HG03432 (cell line): ENCODE data around the gene C20orf204.

ENCODE experiments used
- ATAC-seq: cut with Tn5 transposase; IDR thresholded peaks from one replicate; pipeline ENCODE4 v1.9.1; 2021; ENCODE audit warnings: mild to moderate bottlenecking, moderate library complexity; ENCODE audit not compliant: unreplicated experiment

The C20orf204 gene

DNA sequence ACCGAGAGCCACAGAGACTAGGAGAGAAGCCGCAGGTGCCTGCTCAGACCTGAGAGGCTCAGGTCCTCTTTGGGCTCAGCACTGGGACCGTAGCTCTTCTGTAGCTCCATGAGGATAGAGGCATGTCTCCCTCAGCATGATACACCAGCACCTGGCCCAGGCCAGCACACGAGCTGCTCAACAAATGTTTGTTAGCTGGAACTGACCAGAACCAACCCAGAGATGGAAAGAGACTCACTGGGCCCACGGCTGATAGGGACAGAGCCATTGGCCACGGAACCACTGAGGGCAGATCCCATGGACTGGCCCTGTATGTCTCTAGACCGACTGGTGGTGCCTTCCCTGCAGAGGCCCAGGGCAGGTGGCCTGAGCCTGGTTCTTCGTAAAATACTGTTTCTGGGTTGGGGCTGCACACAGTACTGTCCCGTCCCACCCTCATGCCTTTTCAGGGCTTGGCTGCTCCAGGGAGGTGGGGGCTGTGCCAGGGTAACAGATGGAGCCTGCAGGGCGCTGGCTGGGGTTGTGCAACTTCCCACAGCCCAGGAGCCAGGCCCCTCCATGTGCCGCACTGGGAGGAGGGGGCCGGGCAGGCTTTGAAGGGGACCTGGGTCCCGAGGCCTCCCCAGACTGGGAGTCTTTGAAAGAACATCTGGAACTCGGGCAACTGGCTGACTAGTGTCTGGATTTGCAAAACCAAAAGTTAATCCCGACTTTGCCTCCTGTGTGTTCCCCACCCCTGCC lies 5.2 kb downstream of the C20orf204 start:
- no peak for ATAC-seq

GRCh38 chr20:64041781-64042053 lies 5.7 kb downstream of the C20orf204 start:
- ATAC-seq, result no peak

DNA sequence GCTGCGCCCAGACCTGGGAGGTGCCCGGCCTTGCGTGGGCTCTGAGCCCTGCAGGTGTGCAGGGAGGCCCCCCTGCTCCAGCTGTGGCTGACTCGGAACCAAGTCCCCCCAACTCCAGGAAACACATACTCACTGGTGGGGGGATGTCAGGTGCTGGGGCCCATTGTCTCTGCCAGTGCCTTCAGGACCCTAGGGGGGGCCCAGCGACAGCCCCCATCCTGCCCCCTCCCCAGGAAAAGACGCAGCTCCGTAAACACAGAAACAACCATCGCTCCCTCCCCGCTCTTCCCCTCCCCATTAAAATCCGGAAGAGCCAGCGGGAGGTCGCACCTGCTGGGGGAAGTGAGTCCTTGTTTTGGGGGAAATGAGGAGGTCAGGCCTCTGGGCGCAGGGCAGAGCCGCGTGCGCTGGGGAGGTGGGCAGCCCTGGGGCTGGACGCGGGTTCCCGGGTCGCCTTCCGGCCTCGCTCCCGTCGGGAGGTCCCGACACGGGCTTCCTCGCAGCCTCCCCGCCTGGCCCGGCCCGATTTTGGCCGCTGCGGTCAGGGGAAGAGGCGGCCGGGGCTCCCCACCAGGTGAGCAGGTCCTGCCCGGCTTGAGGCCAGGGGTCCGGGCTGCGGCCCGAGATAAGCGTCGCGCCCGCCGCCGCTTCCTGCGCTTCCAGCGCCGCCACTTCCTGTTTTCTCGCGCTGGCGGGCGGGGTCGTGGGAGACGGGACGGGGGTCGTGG lies 6.2 kb downstream of the C20orf204 start:
- no peak for ATAC-seq

DNA sequence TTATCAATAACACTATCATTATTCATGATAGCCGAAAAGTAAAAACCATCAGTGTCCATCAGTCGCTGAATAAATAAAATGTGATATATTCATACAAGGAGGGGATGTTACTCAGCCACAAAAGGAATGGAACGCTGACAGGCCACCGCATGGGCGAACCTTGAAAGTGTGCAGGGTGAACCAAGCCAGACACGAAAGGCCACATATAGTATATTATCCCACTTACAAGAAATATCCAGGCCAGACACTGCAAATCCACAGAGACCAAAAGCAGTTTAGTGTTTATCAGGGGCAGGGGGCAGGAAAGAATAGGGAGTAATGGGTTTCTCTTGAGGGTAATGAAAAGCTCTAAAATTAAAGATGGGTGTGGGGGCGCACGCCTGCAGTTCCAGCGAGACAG lies 7.8 kb downstream of the C20orf204 start:
- ATAC-seq, result no peak

- ATAC-seq, result no peak
Observed at GRCh38 chr20:64044484-64045247, 8.7 kb downstream of the C20orf204 start.

DNA sequence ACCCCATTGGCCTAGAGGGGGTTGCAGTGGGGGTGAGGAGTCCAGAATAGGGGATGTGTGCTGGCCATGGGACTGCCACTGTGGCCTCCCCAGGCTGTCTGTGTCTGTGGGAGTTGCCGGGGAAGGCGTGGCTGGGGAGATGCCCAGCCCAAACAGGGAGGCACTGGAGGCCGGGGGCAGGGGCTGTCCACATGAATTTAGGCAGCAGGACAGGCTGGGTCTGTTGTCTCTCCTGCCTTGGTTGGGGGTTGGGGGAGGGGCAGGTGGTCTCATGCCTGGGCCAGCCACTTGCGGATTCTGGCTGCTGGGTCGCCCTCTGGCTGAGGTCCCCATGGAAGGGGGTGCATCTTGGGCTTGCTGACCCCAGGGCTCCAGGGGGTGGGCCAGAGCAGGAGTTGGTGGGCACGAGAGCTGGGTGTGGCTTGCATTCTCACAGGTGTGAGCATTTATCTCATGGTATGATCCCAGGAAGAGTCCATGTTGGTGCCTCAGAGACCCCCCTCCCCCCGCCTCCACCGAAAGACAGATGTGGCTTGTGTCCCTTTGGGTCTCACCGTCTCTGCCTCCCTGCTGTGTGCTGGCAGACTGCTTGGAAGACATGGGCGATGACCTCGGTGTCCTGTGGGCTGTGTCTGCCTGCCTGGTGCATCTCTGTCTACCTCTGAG lies 9.5 kb downstream of the C20orf204 start:
- no peak for ATAC-seq

DNA sequence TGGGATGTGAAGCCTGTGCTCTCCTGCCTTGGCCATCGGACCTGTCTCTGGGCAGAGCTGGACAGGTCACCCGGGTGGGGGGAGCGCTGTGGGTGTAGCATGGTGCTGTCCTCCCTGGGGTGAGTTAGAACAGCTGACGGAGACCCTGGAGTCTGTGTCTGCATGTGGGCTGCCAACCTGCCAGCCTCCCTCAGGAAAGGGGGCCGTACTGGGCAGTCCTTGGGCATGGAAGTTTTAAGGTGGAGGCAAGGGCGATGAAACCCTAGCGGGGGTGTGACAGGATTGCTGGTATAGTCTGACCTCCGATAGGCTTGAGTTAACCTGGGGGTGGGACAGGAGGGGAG lies 11.0 kb downstream of the C20orf204 start:
- ATAC-seq, result no peak

DNA sequence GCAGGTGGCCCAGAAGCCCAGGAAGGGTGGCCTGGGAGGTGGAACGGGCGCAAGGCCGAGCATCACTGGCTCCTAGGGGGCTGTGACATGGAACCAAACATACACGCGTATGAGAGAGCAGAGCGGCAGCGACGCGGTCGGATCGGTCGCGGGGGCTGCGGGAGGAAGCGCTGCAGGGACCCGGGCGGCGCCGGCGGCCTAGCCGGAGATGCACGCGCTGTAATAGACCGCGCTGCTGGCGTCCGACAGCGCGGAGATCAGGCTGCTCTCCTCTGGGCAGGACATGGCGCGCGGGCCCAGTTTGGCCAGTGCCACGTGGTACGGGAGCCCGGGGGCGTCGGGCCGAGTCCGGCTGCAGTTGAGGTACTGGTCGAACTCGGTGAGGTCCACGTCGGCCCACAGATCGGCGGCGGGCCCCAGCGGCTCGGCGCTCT lies 12.0 kb downstream of the C20orf204 start:
- no peak for ATAC-seq

GRCh38 chr20:64048402-64049044 lies 12.5 kb downstream of the C20orf204 start:
- no peak for ATAC-seq

- ATAC-seq, result no peak
Observed at GRCh38 chr20:64049060-64049877, 13.3 kb downstream of the C20orf204 start, which contains the start of gene SOX18. Gene SOX18, minus strand, starts transcription at chr20:64049639. Its CDS starts 123 bp downstream, at chr20:64049516.

DNA sequence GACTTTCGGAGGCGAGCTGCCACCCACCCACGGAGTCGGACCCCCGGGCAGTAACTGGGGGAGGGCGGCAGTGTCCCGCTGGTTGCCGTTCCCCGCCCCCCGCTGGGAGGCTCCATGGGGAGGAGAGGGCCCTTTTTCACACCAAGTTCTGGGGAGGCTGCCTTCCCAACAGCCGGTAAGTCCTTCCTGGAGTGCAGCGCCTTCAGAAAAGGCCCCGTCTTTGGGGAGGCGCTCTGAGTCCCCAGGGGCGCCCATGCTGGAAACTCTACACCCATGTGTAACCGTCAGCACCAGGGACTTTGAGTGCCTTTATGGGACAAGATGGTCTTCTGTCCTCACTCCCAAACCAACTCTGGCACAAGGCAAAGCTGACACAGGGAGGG lies 13.9 kb downstream of the C20orf204 start:
- ATAC-seq, result no peak

- no peak for ATAC-seq
Observed at GRCh38 chr20:64050261-64051032, 14.5 kb downstream of the C20orf204 start.

DNA sequence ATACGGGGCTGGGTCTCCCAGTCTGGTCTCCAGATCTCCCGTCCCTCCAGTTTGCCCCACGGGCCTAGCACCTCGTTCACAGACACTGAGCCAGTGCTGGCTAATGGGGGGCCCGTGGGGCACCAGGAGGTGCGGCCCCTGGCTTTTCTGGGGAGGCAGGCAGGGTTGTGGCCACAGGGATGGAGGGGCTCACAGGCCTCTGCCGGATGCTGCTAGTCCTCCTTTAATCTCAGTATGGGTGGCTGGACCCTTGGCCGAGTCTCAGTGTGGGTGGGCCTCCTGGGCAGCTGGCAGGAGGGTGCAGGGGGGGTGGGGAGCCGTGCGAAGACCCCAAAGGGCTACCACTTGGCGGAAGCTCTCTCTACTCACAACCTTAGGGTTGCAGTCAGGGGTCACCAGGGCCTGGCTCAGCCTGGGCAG lies 15.1 kb downstream of the C20orf204 start:
- ATAC-seq, result no peak

DNA sequence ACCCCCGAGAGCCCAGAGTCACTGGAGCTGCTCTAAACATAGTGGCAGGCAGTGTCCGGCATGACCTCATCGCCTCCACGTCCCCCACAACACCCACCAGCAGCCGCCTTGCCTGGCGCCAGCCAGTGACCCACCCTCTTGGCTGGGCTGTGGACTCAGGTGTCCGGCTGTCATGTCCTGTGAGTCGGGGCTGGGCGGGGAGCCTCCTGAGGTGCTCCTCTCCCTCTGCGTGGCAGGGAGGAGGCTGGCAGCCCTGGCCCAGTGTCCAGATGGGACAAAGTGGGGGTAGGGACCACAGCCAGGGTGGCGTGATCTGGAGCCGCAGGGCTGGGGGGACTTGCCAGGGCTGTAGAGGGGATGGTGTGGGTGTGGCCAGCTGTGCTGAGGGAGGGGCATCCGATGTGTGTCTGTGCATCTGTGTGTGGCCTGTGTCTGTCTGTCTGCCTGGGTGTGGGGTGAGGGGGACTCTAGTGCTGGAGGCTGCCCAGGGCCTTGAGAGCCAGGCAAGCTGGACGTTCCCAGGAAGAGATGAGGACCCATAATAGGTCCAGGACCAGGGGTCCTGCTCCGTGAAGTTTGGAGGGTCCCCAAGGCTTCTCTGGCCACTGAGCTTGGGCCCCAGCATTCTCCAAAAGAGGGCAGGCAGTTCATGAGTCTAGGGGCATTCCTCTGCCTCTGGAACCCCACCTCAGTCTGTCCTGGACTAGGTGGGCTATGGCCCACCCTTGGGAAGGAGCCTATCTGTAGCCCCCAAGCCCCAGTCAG lies 15.8 kb downstream of the C20orf204 start:
- no peak for ATAC-seq

DNA sequence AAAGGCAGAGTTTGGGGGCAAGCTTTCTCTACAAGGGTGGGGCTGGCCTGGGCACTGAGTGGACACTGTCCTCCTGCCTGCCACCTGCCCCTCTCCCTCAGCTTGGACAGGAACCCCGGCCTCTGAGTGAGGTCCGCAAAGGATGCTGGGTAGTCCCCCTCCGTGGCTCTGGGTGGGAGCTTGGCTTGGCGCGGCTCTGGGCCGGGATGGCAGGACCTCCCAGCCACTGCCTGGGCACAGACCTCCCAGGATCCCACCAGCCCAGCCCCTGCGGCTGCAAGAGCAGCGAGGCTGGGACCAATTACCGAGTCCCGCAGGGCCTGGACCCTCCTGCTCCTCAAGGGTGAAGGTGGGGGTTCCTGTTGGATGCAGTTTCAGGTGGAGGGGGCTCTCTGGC lies 16.3 kb downstream of the C20orf204 start:
- no peak for ATAC-seq

DNA sequence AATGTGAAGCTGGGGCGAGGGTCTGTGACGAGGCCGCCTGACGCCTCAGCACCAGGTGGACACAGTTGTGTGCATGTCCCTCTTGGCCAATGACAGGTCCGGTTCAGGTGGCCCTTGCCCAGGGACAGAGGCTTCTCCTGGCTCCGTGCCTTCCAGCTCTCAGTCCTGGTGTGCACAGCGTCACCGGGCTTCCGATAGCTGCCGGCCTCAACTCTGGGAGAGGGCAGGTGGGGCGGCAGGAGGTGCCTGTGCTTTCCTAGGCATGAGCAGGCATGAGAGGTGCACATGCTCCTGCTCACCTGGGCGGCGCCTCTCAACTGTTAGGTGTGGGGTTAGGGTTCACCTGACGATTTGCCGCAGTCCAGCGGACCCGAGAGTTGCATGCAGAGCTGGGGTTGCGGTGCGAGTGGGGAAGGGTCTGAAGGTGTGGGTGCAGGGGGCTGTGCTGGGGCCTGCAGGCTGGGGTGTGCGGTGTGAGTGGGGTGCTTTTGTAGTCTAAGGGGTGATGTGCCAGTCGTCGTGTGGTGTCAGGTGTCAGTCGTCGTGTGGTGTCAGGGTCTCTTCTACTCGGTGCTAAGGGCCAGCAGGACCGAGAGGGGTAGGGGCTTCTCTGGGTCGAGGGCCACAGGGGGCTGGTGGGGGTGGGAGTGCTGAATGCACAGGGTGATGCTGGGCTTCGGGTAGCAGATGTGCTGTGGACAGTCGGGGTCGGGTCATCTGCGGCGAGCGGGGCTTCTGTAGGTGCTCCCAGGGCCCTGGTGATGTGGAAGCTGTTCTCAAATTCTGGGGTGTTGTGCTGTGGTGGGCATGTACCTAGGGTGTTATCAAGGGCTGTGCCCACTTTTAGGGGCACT lies 17.2 kb downstream of the C20orf204 start:
- ATAC-seq, result no peak

- no peak for ATAC-seq
Observed at GRCh38 chr20:64053841-64054661, 18.1 kb downstream of the C20orf204 start.
